A673 (cell line): ENCODE data around the gene EMCN.

Source experiments
- EZH2 ChIP-seq: fragments of 200-600 bp; sonication (generic); IDR thresholded peaks from 2 replicates; pipeline ENCODE4 v1.6.1; 2017; ENCODE audit warnings: borderline replicate concordance, low read depth, mild to moderate bottlenecking, mixed read lengths, antibody characterized with exemption, low read length; ENCODE audit not compliant: poor library complexity, severe bottlenecking
- TF ChIP-seq, protein P1 (sequence below): fragments of 300-800, 200-600 bp; sonication (generic); conservative IDR thresholded peaks from 2 replicates; pipeline ENCODE4 v1.5.1; 2017; ENCODE audit warnings: low read depth, mild to moderate bottlenecking, antibody characterized with exemption, low read length, moderate library complexity, mixed read lengths

DNA sequence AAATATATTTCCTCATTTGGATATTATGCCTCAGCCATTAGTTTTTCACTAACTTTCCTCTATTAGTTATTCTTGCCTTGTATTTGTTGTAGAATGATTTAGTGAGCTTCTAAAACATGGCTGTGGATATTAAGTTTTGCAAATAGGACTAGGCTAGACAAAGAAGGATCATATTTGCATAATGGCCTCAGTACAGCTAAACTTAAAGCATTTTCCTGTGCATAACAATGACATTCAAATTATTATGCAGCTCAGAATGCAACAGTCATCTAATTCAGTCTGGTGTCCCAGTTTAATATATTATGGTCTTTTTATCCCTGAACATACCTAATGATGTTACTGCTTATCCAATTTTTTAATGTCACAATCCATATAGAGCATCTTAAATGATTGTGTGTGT lies 172.2 kb downstream of the EMCN start:
- TF ChIP-seq EZH2: no peak
- TF ChIP-seq, protein P1, sequence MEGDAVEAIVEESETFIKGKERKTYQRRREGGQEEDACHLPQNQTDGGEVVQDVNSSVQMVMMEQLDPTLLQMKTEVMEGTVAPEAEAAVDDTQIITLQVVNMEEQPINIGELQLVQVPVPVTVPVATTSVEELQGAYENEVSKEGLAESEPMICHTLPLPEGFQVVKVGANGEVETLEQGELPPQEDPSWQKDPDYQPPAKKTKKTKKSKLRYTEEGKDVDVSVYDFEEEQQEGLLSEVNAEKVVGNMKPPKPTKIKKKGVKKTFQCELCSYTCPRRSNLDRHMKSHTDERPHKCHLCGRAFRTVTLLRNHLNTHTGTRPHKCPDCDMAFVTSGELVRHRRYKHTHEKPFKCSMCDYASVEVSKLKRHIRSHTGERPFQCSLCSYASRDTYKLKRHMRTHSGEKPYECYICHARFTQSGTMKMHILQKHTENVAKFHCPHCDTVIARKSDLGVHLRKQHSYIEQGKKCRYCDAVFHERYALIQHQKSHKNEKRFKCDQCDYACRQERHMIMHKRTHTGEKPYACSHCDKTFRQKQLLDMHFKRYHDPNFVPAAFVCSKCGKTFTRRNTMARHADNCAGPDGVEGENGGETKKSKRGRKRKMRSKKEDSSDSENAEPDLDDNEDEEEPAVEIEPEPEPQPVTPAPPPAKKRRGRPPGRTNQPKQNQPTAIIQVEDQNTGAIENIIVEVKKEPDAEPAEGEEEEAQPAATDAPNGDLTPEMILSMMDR: no peak
